ENCODE data around the gene APOBEC3C.
A peak's percentile ranks its signal among the peaks of the same experiment; 100 is the strongest.
"Not testable (repeated sequence)": the region's sequence is repeated elsewhere in the genome, so short reads cannot be mapped to it uniquely, and the experiment has no call there.

Gene APOBEC3C

GRCh38 chr22:39024519-39025308, 10.7 kb downstream of the APOBEC3C start:
- no peak for DNase-seq (ENCODE audit: low spot score)

GRCh38 chr22:39026509-39027150, 12.6 kb downstream of the APOBEC3C start:
- no peak for DNase-seq (ENCODE audit: low spot score)

- DNase-seq (ENCODE audit: low spot score), result no peak
These were observed 13.7 kb downstream of the APOBEC3C start for GRCh38 chr22:39027717-39028116.

- DNase-seq (ENCODE audit: low spot score), result no peak
These were observed 14.2 kb downstream of the APOBEC3C start for GRCh38 chr22:39028281-39028680.

- no peak for DNase-seq (ENCODE audit: low spot score)
These were observed 15.2 kb downstream of the APOBEC3C start for GRCh38 chr22:39029227-39029626.

- DNase-seq (ENCODE audit: low spot score), result no peak
These were observed 16.6 kb downstream of the APOBEC3C start for GRCh38 chr22:39030705-39031104.

- DNase-seq (ENCODE audit: low spot score), result not testable (repeated sequence)
These were observed 17.6 kb downstream of the APOBEC3C start for GRCh38 chr22:39031434-39032295.

GRCh38 chr22:39037071-39037470, 23.0 kb downstream of the APOBEC3C start:
- not testable (repeated sequence) for DNase-seq (ENCODE audit: low spot score)

- DNase-seq (ENCODE audit: low spot score), result no peak
These were observed 25.5 kb downstream of the APOBEC3C start for GRCh38 chr22:39039306-39040126.

GRCh38 chr22:39040155-39040537, 26.1 kb downstream of the APOBEC3C start:
- DNase-seq (ENCODE audit: low spot score), result not testable (repeated sequence)

- DNase-seq (ENCODE audit: low spot score), result peak; percentile 21
These were observed 26.7 kb downstream of the APOBEC3C start, which contains the start of gene APOBEC3F for GRCh38 chr22:39040538-39041296. APOBEC3F (plus strand) TSS chr22:39040864; CDS start chr22:39040961, 97 bp downstream.

- DNase-seq (ENCODE audit: low spot score), result no peak
These were observed 27.9 kb downstream of the APOBEC3C start for GRCh38 chr22:39041908-39042307.

- DNase-seq (ENCODE audit: low spot score), result not testable (repeated sequence)
These were observed 29.0 kb downstream of the APOBEC3C start for GRCh38 chr22:39043063-39043462.

GRCh38 chr22:39045136-39045535, 31.1 kb downstream of the APOBEC3C start:
- not testable (repeated sequence) for DNase-seq (ENCODE audit: low spot score)

- not testable (repeated sequence) for DNase-seq (ENCODE audit: low spot score)
These were observed 35.4 kb downstream of the APOBEC3C start for GRCh38 chr22:39049486-39049885.

GRCh38 chr22:39051844-39052495, 37.9 kb downstream of the APOBEC3C start:
- not testable (repeated sequence) for DNase-seq (ENCODE audit: low spot score)

- no peak for DNase-seq (ENCODE audit: low spot score)
These were observed 41.6 kb downstream of the APOBEC3C start for GRCh38 chr22:39055658-39056057.

GRCh38 chr22:39061290-39061689, 47.2 kb downstream of the APOBEC3C start:
- not testable (repeated sequence) for DNase-seq (ENCODE audit: low spot score)

GRCh38 chr22:39061951-39062350, 47.9 kb downstream of the APOBEC3C start:
- not testable (repeated sequence) for DNase-seq (ENCODE audit: low spot score)

GRCh38 chr22:39063904-39064303, 49.8 kb downstream of the APOBEC3C start:
- DNase-seq (ENCODE audit: low spot score), result not testable (repeated sequence)

Measured in hepatic stellate cell (primary cell).